DND-41 (cell line): ENCODE results near the gene PCDH1.

Experiments
- ATAC-seq: fragments of 200-7000 bp; cut with Tn5 transposase; 3 replicates; pipeline ENCODE4 v1.9.1; 2021; ENCODE audit warnings: low read depth; ENCODE audit not compliant: insufficient read depth
- DNase-seq: peaks from one replicate; pipeline ENCODE4 v3.0.0-alpha.2; 2020
- H2AFZ ChIP-seq: 2 replicates; pipeline ENCODE4 v1.6.0; 2012; ENCODE audit warnings: low read depth, low read length
- H3K27ac ChIP-seq: 2 replicates; pipeline ENCODE4 v1.5.1; 2012; ENCODE audit warnings: low read length, inconsistent platforms
- H3K27me3 ChIP-seq: fragments of 200-600 bp; sonication (generic); 2 replicates; pipeline ENCODE4 v1.6.0; 2012; ENCODE audit warnings: low read length, mild to moderate bottlenecking, inconsistent platforms; ENCODE audit not compliant: insufficient read depth, poor library complexity
- H3K36me3 ChIP-seq: 2 replicates; pipeline ENCODE4 v1.5.1; 2012; ENCODE audit warnings: low read length, inconsistent platforms; ENCODE audit not compliant: insufficient read depth
- H3K4me1 ChIP-seq: 2 replicates; pipeline ENCODE4 v1.5.1; 2012; ENCODE audit warnings: mild to moderate bottlenecking, low read length; ENCODE audit not compliant: insufficient read depth
- H3K4me2 ChIP-seq: 2 replicates; pipeline ENCODE4 v1.6.0; 2012; ENCODE audit warnings: mild to moderate bottlenecking, moderate library complexity, low read length, inconsistent platforms; ENCODE audit not compliant: insufficient read depth
- H3K4me3 ChIP-seq, 2 experiments: fragments of 200-600 bp in 1 of 2; shearing (Covaris generic) in 1 of 2; 2 replicates each; pipeline ENCODE4 v1.5.1; 2012 to 2016; ENCODE audit warnings: inconsistent platforms in 2 of 2, low read length in 2 of 2, mild to moderate bottlenecking in 2 of 2, low read depth in 1 of 2, moderate library complexity in 1 of 2
- H3K79me2 ChIP-seq: 2 replicates; pipeline ENCODE4 v1.6.0; 2012; ENCODE audit warnings: low read length, inconsistent platforms; ENCODE audit not compliant: insufficient read depth
- H3K9ac ChIP-seq: 2 replicates; pipeline ENCODE4 v1.6.0; 2012; ENCODE audit warnings: low read depth, mild to moderate bottlenecking, inconsistent platforms, low read length, moderate library complexity
- H3K9me3 ChIP-seq: 2 replicates; pipeline ENCODE4 v1.5.1; 2012; ENCODE audit warnings: low read length, moderate library complexity, mild to moderate bottlenecking, inconsistent platforms; ENCODE audit not compliant: insufficient read depth, severe bottlenecking
- H4K20me1 ChIP-seq: 2 replicates; pipeline ENCODE4 v1.6.0; 2012; ENCODE audit warnings: low read length; ENCODE audit not compliant: insufficient read depth
- EZH2 ChIP-seq: IDR thresholded peaks from 3 replicates; pipeline ENCODE4 v1.6.1; 2012; ENCODE audit warnings: borderline replicate concordance, low read depth, mild to moderate bottlenecking, moderate library complexity, low read length, inconsistent platforms; ENCODE audit not compliant: severe bottlenecking
- TF ChIP-seq, protein P1 (sequence below): IDR thresholded peaks from 2 replicates; pipeline ENCODE4 v1.5.1; 2012; ENCODE audit warnings: borderline replicate concordance, low read length, moderate library complexity, mild to moderate bottlenecking; ENCODE audit not compliant: poor library complexity, severe bottlenecking; ENCODE audit errors: extremely low read depth

PCDH1 gene

DNA sequence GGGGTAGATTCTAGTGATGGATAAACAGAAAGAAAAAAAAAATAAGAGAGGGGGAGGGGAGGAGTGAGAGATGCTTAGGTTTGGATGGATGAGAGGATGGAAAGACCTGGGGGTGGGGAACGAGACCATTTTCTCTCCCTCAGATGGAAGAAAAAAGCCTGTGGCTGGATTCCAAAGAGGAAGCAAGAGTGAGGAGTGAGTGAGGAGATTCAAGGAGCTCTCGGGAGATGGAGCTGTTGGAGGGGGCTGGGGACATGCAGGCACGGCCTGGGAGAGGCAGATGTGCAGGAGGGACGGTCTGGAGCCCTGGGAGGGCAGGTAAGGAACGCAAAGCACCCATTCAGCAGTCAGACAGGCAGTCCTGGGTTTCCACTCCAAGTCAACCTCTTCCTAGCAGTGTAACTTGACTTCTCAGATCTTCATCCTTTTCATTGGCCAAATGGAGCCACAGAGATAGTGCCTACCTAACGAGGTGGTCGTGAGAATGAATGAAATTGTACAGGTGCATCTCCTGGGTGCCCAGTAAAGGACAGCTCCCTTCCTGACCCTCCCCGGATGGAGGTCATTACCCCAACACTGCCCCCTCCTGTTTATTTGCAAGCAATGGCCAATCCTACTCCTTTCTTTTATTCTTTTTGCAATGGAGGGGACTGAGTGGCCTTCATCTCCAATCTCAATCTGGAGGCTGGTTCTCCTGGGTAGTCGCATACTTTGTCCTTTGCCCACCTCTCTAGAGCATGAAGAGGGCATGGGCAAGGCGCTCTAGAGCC, 52.2 kb downstream of the PCDH1 start:
- Histone ChIP-seq H3K27ac (no peak overlapping the region), H3K36me3 (no peaks in the 10 kb centered on the region), H3K27me3 (peaks cover 24% of the 10 kb centered on the region), H3K4me1 (no peaks in the 10 kb centered on the region), H4K20me1 (no peaks in the 10 kb centered on the region), H3K4me2 (no peak overlapping the region), H3K9ac (no peak overlapping the region), H3K9me3 (no peaks in the 10 kb centered on the region), H3K4me3 (no peak overlapping the region), H3K79me2 (no peaks in the 10 kb centered on the region), H2AFZ (no peak overlapping the region)
- DNase-seq (no peak), ATAC-seq (peak; percentile 45; the same call in 1 of the 3 replicates)
- TF ChIP-seq EZH2: no peak
- TF ChIP-seq, protein P1, sequence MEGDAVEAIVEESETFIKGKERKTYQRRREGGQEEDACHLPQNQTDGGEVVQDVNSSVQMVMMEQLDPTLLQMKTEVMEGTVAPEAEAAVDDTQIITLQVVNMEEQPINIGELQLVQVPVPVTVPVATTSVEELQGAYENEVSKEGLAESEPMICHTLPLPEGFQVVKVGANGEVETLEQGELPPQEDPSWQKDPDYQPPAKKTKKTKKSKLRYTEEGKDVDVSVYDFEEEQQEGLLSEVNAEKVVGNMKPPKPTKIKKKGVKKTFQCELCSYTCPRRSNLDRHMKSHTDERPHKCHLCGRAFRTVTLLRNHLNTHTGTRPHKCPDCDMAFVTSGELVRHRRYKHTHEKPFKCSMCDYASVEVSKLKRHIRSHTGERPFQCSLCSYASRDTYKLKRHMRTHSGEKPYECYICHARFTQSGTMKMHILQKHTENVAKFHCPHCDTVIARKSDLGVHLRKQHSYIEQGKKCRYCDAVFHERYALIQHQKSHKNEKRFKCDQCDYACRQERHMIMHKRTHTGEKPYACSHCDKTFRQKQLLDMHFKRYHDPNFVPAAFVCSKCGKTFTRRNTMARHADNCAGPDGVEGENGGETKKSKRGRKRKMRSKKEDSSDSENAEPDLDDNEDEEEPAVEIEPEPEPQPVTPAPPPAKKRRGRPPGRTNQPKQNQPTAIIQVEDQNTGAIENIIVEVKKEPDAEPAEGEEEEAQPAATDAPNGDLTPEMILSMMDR: peak; percentile 51

DNA sequence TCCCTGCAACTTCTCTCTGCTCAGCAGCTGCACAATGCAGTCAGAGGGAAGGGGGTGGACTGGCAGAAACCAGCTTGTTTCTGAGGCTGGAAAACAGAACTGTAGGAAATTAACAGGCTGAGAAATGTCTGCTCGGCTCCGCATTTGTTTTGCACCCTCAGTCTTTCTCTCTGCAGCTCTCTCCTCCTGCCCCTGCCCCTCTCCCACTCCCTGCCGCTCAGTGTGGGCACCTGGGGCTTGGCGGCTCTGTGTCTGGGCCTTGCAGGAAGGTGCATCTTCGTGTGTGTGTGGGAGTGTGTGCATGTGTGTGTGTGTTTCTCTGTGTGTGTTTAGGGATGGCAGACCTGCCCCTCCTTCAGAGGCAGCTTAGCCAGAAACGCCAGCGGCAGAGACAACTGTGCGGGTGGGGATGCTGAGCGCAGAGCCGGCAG, 53.0 kb downstream of the PCDH1 start:
- no peak overlapping the region for H2AFZ ChIP-seq
- no peaks in the 10 kb centered on the region for H3K36me3 ChIP-seq
- H3K9me3 ChIP-seq: no peaks in the 10 kb centered on the region
- no peak overlapping the region for H3K4me3 ChIP-seq
- H3K4me1 ChIP-seq: no peaks in the 10 kb centered on the region
- H3K27me3 ChIP-seq: peaks cover 24% of the 10 kb centered on the region
- H4K20me1 ChIP-seq: no peaks in the 10 kb centered on the region
- no peak overlapping the region for H3K27ac ChIP-seq
- DNase-seq (no peak), ATAC-seq (no peak)
- H3K9ac ChIP-seq: no peak overlapping the region
- no peak overlapping the region for H3K4me2 ChIP-seq
- no peak for TF ChIP-seq EZH2
- TF ChIP-seq, protein P1: no peak
- H3K79me2 ChIP-seq: no peaks in the 10 kb centered on the region

DNA sequence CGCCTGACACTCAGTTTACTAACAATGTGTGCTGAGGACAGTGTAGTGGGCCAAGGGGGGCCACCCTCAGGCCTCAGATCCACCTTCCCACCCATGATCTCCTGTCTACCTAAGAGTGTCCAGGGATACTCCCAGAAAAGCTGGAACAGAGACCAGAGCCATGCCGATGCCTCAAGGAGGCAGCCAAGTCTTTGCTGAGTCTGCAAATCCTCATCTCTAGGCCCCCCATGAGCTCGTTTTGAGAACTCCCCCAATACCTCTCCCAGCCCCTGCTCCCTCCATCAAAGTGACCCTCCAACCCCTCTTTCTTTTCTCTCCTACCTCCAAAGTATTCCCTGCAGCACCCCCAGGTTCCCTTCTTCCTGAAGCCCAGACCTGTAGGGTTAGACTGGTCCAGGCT, 53.5 kb downstream of the PCDH1 start:
- Histone ChIP-seq H4K20me1 (no peaks in the 10 kb centered on the region), H3K79me2 (no peaks in the 10 kb centered on the region), H3K4me1 (no peaks in the 10 kb centered on the region), H3K9me3 (no peaks in the 10 kb centered on the region), H3K27ac (no peak overlapping the region), H3K4me2 (no peak overlapping the region), H3K27me3 (peaks cover 24% of the 10 kb centered on the region), H3K36me3 (no peaks in the 10 kb centered on the region), H3K9ac (no peak overlapping the region), H3K4me3 (no peak overlapping the region), H2AFZ (no peak overlapping the region)
- TF ChIP-seq EZH2: no peak
- TF ChIP-seq, protein P1: no peak
- ATAC-seq (no peak), DNase-seq (no peak)
